ENCODE measurements around the gene CERS6.

Gene CERS6

GRCh38 chr2:168821577-168821976 is 365.5 kb downstream of the CERS6 start:
- no peak overlapping the region for H3K4me3 ChIP-seq (ENCODE audit: low read depth, low read length)
- DNase-seq (ENCODE audit: low read depth), result no peak
- no peak for TF ChIP-seq CTCF (conservative IDR thresholded peaks at IDR 0.05; ENCODE audit: low read depth, low read length)

GRCh38 chr2:168821992-168822391 is 365.9 kb downstream of the CERS6 start:
- no peak for TF ChIP-seq CTCF (conservative IDR thresholded peaks at IDR 0.05; ENCODE audit: low read depth, low read length)
- DNase-seq (ENCODE audit: low read depth), result no peak
- no peak overlapping the region for H3K4me3 ChIP-seq (ENCODE audit: low read depth, low read length)

Data from choroid plexus epithelial cell (primary cell).